ENCODE results near the gene GABARAP. TPM values are rescaled to one million over a fixed set of nuclear protein-coding genes. Genes with fewer than 3 reads are reported as not detected.

GABARAP gene
- total and polyA plus RNA-seq, 2 of the 4 experiments (the other 2 are of a cell fraction): 77.8 to 780 TPM

DNA sequence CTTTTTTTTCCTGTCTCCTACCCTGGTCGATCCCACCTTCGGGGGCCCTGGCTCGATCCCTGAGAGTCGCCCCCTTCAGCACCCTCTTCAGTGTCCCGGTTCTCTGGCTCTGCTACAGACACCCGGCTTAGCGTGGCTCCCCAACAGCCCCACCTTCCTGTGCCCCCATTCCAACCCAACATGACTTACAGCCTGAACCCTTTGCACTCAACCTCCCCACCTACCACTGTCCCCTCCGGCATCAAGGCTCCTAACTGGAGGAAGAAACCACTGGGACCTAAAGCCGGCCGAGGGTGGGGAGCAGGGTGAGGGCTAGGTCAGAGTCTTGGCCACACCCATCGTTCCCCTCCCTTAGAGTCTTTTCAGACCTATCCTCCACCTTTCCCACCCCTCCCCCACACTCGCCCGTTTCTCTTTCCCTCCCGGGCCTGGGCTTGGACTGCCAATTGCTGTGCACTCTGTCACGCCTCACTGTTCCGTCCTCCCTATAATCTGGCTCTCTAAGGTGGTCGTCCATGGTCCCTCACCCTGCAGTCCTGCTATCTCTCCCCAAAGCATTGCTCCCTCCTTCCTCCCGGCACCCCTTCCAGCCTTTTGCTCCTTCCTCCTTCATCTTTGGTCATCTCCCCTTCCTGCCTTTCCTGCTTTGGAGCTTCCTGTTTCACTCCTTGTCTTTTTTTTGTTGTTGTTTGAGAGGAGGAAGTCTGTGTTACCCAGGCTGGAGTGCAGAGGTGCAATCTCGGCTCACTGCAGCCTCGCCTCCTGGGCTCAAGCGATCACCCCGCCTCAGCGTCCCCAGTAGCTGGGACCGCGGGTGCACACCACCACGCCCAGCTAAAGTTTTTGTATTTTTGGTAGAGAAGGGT, 20.9 kb upstream of the GABARAP start:
- peaks cover 13% of the 10 kb centered on the region for H3K36me3 ChIP-seq (ENCODE audit: control insufficient read depth, insufficient read depth, low read length)
- peak overlapping the region; percentile 86 for H2AK9ac ChIP-seq (replicated peaks; ENCODE audit: low read depth, low read length, poor library complexity)
- no peak overlapping the region; the same call in 1 of the 2 replicates for H3K56ac ChIP-seq (ENCODE audit: extremely low read depth, insufficient read depth, low read length)
- H2AFZ ChIP-seq (replicated peaks; ENCODE audit: low read length, poor library complexity): peak overlapping the region; percentile 90
- CTCF ChIA-PET: interaction anchor here (1.6 kb wide), 1 partner anchor 33 kb away, joined by 7 read pairs; no protein-coding TSS in a partner anchor
- H2BK5ac ChIP-seq (ENCODE audit: low read depth, low read length, poor library complexity, severe bottlenecking): no peak overlapping the region
- H3K27ac ChIP-seq (ENCODE audit: insufficient read depth, low read length): no peak overlapping the region
- ATAC-seq (ENCODE audit: low read depth) (no peak), DNase-seq (no peak)
- TF ChIP-seq RCOR1 (IDR thresholded peaks at IDR 0.05; ENCODE audit: insufficient replicate concordance, low read length) (no peak), MAFK (IDR thresholded peaks at IDR 0.05; ENCODE audit: low read depth, low read length) (no peak)
- in situ Hi-C loops (cut with MboI; ENCODE audit: low sequenced_read_pairs): no loop called here
- peak overlapping the region; percentile 28; the same call in 1 of the 2 replicates for H3K4me2 ChIP-seq (ENCODE audit: low read depth, low read length)
- peak overlapping the region; percentile 79 for H4K91ac ChIP-seq (ENCODE audit: insufficient read depth, low read depth, low read length)
- peak overlapping the region; percentile 96 for H3K14ac ChIP-seq (replicated peaks; ENCODE audit: low read depth, low read length)
- peak overlapping the region; percentile 91; the same call in 1 of the 2 replicates for H3K23ac ChIP-seq (ENCODE audit: low read depth, low read length)
- peaks cover 10% of the 10 kb centered on the region for H3K9me1 ChIP-seq (ENCODE audit: insufficient read depth, low read length)
- H2AK5ac ChIP-seq (ENCODE audit: low read depth, low read length): peak overlapping the region; percentile 81; the same call in 1 of the 2 replicates
- peak overlapping the region; percentile 86 for H4K5ac ChIP-seq (ENCODE audit: low read depth, low read length)
- H4K8ac ChIP-seq (ENCODE audit: low read depth in 2 of 2, low read length in 2 of 2): peak overlapping the region; percentile 78 to 98; a peak in 3 of 4 replicates
- H3K4ac ChIP-seq (ENCODE audit: low read depth, low read length): peak overlapping the region; percentile 77
- H2BK20ac ChIP-seq (ENCODE audit: low read depth, low read length): peak overlapping the region; percentile 2
- dilution Hi-C loops (cut with HindIII; ENCODE audit: low sequenced_read_pairs, unreplicated experiment): no loop called here
- POLR2A ChIA-PET (ENCODE audit: unreplicated experiment): interaction anchor here (0.6 kb wide), 1 partner anchor 9 kb away, joined by 9 read pairs; no protein-coding TSS in a partner anchor
- H3K79me1 ChIP-seq (ENCODE audit: low read depth in 1 of 2, low read length in 2 of 2): no peaks in the 10 kb centered on the region
- H4K20me1 ChIP-seq (ENCODE audit: insufficient read depth, low read length): no peaks in the 10 kb centered on the region
- peak overlapping the region; percentile 88 for H2BK120ac ChIP-seq (ENCODE audit: low read depth, low read length)
- peaks cover 13% of the 10 kb centered on the region; the same call in 1 of the 2 replicates for H3K27me3 ChIP-seq (ENCODE audit: control insufficient read depth, insufficient read depth, low read length)
- H3K4me1 ChIP-seq (ENCODE audit: control insufficient read depth, insufficient read depth, low read length): peaks cover 11% of the 10 kb centered on the region
- peak overlapping the region; percentile 89; the same call in 2 of the 3 replicates for H2BK15ac ChIP-seq (ENCODE audit: low read depth, low read length)
- no peaks in the 10 kb centered on the region for H3K9me3 ChIP-seq (ENCODE audit: control insufficient read depth, insufficient read depth, low read length)
- 8% methylated on average over 8 of the region's 26 CpGs; no CpG with 5 or more reads in 1 of the 2 experiments for WGBS, 2 experiments (ENCODE audit: extremely low coverage in 2 of 2, insufficient read length in 1 of 2)
- H3K4me3 ChIP-seq (ENCODE audit: insufficient read depth, low read depth, low read length): no peak overlapping the region
- H3K9ac ChIP-seq (ENCODE audit: low read depth, low read length): no peak overlapping the region
- intact Hi-C loops (cut with micrococcal nuclease): no loop called here
- 0 out of 2 replicates have a peak overlapping the region, but pooled peaks have one; percentile 9 for H3K18ac ChIP-seq (ENCODE audit: low read depth, low read length)
- BruUV-seq (replicated peaks): no TSS peak

Data from IMR-90 (cell line).